Duodenal mucosa (tissue), 2 donors: ENCODE data around the gene CLCN3.

Experiments used
- H3K27ac ChIP-seq: one replicate; pipeline ENCODE4 v1.7.0; 2013; ENCODE audit warnings: low read depth, low read length
- H3K27me3 ChIP-seq, 2 donors: one replicate each; pipeline ENCODE4 v1.7.0; 2013; ENCODE audit warnings: low read length in 2 of 2, control low read depth in 1 of 2; ENCODE audit not compliant: insufficient read depth in 2 of 2, control insufficient read depth in 1 of 2
- H3K36me3 ChIP-seq, 2 donors: one replicate each; pipeline ENCODE4 v1.7.0; 2013; ENCODE audit warnings: low read length in 2 of 2, control low read depth in 1 of 2; ENCODE audit not compliant: insufficient read depth in 2 of 2, control insufficient read depth in 1 of 2
- H3K4me1 ChIP-seq, 2 donors: one replicate each; pipeline ENCODE4 v1.7.0; 2013; ENCODE audit warnings: low read length in 2 of 2, control low read depth in 1 of 2; ENCODE audit not compliant: insufficient read depth in 2 of 2, control insufficient read depth in 1 of 2
- H3K4me3 ChIP-seq, 2 donors: one replicate each; pipeline ENCODE4 v1.7.0; 2013; ENCODE audit warnings: low read length in 2 of 2, low read depth in 1 of 2
- H3K9ac ChIP-seq, 2 donors: one replicate each; pipeline ENCODE4 v1.7.0; 2013; ENCODE audit warnings: low read length in 2 of 2, low read depth in 1 of 2
- H3K9me3 ChIP-seq, 2 donors: one replicate each; pipeline ENCODE4 v1.7.0; 2013; ENCODE audit warnings: low read length in 2 of 2, control low read depth in 1 of 2; ENCODE audit not compliant: control insufficient read depth in 1 of 2

Gene CLCN3

DNA sequence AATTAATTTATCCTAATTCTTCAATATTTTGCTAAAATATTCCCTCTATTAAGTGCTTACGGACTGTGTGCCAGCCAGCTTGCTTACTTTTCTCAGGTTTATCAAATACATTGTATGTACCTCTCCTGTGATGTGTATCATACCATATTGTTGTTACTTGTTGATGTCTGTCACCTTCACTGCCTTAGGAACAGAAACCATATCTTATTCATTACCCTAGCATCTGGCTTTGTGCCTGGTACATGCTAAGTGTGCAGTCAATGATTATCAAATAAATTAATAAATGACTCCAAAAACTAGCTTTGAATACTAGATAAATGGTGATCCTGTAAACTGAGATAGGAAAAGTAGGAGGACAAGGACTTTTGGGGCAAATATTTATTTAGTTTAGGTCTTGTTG is 6.9 kb downstream of the CLCN3 start:
- Histone ChIP-seq H3K4me3 (no peak overlapping the region), H3K27ac (no peak overlapping the region), H3K9me3 (no peaks in the 10 kb centered on the region), H3K36me3 (no peaks in the 10 kb centered on the region), H3K4me1 (peaks cover 13 to 16% of the 10 kb centered on the region in 2 donors), H3K27me3 (no peaks in the 10 kb centered on the region), H3K9ac (peak overlapping the region in 1 of 2 donors; percentile 7)

DNA sequence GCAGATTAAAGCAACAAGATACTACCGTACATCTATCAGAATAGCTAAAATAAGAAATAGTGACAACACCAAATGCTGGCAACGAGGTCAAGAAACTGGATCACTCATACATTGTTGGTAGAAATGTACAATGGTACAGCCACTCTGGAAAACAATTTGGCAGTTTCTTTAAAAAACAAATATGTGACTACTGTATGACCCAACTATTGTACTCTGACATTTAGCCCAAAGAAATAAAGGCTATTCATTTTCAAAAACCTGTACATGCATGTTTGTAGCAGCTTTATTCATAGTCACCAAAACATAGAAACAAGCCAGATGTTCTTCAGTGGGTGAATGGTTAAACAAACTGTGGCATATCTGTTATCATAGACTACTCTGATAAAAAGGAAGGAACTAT is 8.2 kb downstream of the CLCN3 start:
- Histone ChIP-seq H3K4me1 (peaks cover 3 to 7% of the 10 kb centered on the region in 2 donors), H3K27ac (no peak overlapping the region), H3K27me3 (no peaks in the 10 kb centered on the region), H3K9ac (no peak overlapping the region), H3K9me3 (no peaks in the 10 kb centered on the region), H3K4me3 (no peak overlapping the region), H3K36me3 (no peaks in the 10 kb centered on the region)

DNA sequence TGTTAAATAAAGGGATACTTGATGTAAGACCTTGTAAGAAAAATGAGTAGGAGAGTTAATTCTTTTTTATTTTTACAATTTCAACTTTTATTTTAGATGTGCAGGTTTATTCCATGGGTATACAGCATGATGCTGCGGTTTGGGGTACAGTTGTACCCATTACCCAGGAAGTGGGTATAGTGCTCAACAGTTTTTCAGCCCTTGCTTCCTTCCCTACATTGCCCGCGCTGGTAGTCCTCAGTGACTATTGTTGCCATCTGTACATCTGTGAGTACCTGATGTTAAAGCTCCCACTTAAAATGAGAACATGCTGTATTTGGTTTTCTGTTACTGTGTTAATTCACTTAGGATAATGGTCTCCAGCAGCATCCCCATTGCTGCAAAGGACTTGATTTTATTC is 9.7 kb downstream of the CLCN3 start:
- no peaks in the 10 kb centered on the region for H3K9me3 ChIP-seq
- H3K27me3 ChIP-seq: no peaks in the 10 kb centered on the region
- no peak overlapping the region for H3K4me3 ChIP-seq
- H3K9ac ChIP-seq: no peak overlapping the region
- H3K4me1 ChIP-seq: peaks cover 3 to 18% of the 10 kb centered on the region in 2 donors
- H3K27ac ChIP-seq: no peak overlapping the region
- no peaks in the 10 kb centered on the region for H3K36me3 ChIP-seq

DNA sequence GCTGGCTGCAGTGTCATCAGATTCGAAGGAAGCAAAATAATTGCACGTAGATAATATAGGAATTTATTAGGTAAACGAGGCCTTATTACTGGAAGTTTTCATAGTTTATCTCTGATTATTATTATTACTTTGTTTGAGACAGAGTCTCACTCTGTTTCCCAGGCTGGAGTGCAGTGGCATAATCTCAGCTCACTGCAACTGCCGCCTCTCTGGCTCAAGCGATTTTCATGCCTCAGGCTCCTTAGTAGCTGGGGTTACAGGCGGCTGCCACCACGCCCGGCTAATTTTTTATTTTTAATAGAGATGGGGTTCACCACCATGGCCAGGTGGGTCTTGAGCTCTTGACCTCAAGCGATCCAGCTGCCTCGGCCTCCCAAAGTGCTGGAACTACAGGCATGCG is 12.5 kb downstream of the CLCN3 start:
- Histone ChIP-seq H3K36me3 (peaks cover 6 to 10% of the 10 kb centered on the region in 2 donors), H3K27me3 (no peaks in the 10 kb centered on the region), H3K9me3 (no peaks in the 10 kb centered on the region), H3K4me1 (peaks cover 0 to 11% of the 10 kb centered on the region in 2 donors), H3K27ac (no peak overlapping the region), H3K9ac (no peak overlapping the region), H3K4me3 (no peak overlapping the region)

DNA sequence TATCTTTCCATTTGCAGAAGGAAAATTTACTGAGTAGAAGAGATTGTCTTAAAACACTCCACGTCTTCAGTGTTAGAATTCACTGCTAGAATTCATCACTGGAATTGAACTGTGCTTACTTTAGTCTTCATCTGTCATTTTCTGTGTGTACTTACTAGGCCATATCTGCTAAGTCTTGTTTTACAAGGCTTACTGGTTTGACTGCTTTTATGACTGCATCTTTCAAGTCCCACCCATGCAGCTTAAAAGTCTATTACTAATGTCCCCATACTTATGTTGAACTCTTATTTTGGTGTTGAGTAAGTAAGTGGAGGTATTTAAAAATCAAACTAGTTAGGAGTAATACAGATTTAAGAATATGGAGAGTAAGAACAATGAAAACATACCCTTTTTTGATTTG is 14.6 kb downstream of the CLCN3 start:
- H3K4me1 ChIP-seq: peaks cover 0 to 11% of the 10 kb centered on the region in 2 donors
- no peak overlapping the region for H3K9ac ChIP-seq
- H3K4me3 ChIP-seq: no peak overlapping the region
- H3K27ac ChIP-seq: no peak overlapping the region
- H3K27me3 ChIP-seq: no peaks in the 10 kb centered on the region
- no peaks in the 10 kb centered on the region for H3K9me3 ChIP-seq
- H3K36me3 ChIP-seq: peaks cover 9 to 19% of the 10 kb centered on the region in 2 donors

DNA sequence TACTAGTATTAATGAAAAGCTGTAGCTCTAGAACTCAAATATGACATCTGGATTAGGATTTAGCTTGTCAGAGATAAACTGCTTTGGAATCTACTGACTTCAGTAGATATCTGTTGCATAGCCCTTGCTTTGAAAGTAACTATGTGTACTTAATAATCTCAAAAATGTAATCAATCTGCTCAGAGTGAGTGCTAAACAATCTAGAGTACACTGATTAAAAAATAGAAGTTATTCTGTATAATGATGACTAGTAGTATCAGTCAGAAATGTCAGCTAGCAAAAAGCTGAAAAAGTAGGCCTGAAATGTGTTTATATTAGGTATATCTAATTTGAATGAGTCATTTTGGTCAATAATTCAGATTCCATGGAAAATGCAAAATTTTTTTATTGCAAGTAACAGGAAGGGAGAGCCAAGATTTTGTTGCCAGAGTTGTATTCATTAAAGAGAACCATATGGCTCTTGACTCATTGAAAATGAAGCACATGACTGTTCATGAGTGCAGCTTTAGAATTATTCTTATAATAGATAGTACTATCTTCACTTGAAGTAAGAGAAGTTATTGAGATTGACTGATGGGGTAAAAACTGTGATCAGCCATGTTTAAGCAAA is 20.0 kb downstream of the CLCN3 start:
- Histone ChIP-seq H3K36me3 (peaks cover 18 to 24% of the 10 kb centered on the region in 2 donors), H3K27ac (no peak overlapping the region), H3K9ac (no peak overlapping the region), H3K9me3 (no peaks in the 10 kb centered on the region), H3K4me1 (no peaks in the 10 kb centered on the region), H3K4me3 (no peak overlapping the region), H3K27me3 (no peaks in the 10 kb centered on the region)

DNA sequence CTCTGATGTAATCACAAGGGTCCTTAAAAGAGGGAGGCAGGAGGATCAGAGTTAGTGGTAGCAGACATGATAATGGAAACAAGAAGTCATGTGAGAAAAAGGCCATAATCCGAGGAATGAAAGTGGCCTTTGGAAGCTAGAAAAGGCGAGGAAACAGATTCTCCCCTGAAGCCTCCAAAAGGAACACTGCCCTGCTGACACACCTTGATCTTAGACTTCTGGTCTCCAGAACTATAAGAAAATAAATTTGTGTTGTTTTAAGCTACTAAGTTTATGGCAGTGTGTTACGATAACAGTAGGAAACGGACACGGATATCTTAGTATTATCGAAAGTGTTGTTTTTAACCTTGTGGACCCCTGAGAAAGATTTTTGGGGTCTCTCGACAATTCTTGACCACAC is 24.4 kb downstream of the CLCN3 start:
- no peak overlapping the region for H3K9ac ChIP-seq
- no peak overlapping the region for H3K27ac ChIP-seq
- no peaks in the 10 kb centered on the region for H3K27me3 ChIP-seq
- no peak overlapping the region for H3K4me3 ChIP-seq
- peaks cover 1 to 5% of the 10 kb centered on the region in 2 donors for H3K4me1 ChIP-seq
- H3K36me3 ChIP-seq: peaks cover 11% of the 10 kb centered on the region in 2 donors
- H3K9me3 ChIP-seq: no peaks in the 10 kb centered on the region

DNA sequence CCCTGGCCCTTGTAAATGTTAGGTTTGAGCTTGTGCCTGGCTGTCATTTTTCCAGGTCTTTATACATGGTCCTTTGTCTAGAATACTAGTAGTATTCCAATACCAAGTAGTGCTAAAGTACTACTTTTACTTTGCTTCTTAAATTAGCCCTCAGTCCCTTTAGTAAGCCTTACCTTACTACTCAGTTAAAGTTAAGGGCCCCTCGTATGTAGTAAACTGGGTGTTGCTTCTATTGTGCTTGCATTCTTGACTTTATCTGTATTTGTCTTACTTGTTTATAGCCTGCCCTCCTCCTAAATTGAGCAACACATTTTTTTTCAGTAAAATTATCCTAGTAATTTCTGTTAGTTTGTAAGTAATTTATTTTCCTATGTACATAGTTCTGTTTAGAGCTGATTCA is 25.2 kb downstream of the CLCN3 start:
- no peaks in the 10 kb centered on the region for H3K27me3 ChIP-seq
- no peak overlapping the region for H3K4me3 ChIP-seq
- peaks cover 8 to 13% of the 10 kb centered on the region in 2 donors for H3K4me1 ChIP-seq
- peaks cover 5 to 8% of the 10 kb centered on the region in 2 donors for H3K36me3 ChIP-seq
- H3K9ac ChIP-seq: no peak overlapping the region
- H3K9me3 ChIP-seq: no peaks in the 10 kb centered on the region
- no peak overlapping the region for H3K27ac ChIP-seq

DNA sequence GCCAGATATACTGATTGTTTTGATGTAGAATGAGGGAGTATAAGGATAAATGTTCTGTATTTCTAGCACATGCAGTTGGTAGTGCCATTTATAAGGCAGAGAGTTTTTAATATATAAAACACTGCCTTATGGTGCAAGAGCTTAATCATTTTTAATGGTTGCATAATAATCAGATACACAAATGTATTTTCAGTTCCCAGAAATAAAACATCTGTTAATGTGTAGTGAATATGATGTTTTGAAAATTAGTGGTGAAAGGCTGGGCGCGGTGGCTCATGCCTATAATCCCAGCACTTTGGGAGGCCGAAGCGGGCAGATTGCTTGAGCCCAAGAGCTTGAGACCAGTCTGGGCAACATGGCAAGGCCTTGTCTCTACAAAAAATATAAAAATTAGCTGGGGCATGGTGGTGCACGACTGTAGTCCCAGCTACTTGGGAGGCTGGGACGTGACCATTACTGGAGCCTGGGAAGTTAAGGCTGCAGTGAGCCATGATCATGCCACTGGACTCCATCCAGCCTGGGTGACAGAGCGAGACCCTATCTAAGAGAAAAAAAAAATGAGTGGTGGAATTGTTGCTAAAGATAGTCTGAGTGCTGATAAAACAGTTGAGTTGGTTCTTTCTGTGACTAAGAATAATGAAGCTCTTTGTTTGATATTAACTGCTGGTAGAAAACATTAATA is 29.3 kb downstream of the CLCN3 start:
- Histone ChIP-seq H3K4me3 (no peak overlapping the region), H3K36me3 (peaks cover 0 to 4% of the 10 kb centered on the region in 2 donors), H3K27ac (no peak overlapping the region), H3K9ac (no peak overlapping the region), H3K9me3 (no peaks in the 10 kb centered on the region), H3K4me1 (peaks cover 8 to 13% of the 10 kb centered on the region in 2 donors), H3K27me3 (no peaks in the 10 kb centered on the region)

GRCh38 chr4:169650227-169650936 is 30.0 kb downstream of the CLCN3 start:
- Histone ChIP-seq H3K4me3 (no peak overlapping the region), H3K27ac (no peak overlapping the region), H3K4me1 (peaks cover 8 to 13% of the 10 kb centered on the region in 2 donors), H3K36me3 (peaks cover 0 to 4% of the 10 kb centered on the region in 2 donors), H3K9ac (no peak overlapping the region), H3K27me3 (no peaks in the 10 kb centered on the region), H3K9me3 (no peaks in the 10 kb centered on the region)
